Stimulated activated CD8-positive, alpha-beta memory T cell treated with anti-CD3 and anti-CD28 coated beads, Interleukin-4, amount 100 ng/mL, for 48 hours (primary cell): ENCODE measurements around the gene CA12.
"Not testable (repeated sequence)": the region's sequence is repeated elsewhere in the genome, so short reads cannot be mapped to it uniquely, and the experiment has no call there.

Experiments
- DNase-seq: peaks from one replicate; pipeline ENCODE4 v3.0.0-alpha.2; 2020

The CA12 gene

DNA sequence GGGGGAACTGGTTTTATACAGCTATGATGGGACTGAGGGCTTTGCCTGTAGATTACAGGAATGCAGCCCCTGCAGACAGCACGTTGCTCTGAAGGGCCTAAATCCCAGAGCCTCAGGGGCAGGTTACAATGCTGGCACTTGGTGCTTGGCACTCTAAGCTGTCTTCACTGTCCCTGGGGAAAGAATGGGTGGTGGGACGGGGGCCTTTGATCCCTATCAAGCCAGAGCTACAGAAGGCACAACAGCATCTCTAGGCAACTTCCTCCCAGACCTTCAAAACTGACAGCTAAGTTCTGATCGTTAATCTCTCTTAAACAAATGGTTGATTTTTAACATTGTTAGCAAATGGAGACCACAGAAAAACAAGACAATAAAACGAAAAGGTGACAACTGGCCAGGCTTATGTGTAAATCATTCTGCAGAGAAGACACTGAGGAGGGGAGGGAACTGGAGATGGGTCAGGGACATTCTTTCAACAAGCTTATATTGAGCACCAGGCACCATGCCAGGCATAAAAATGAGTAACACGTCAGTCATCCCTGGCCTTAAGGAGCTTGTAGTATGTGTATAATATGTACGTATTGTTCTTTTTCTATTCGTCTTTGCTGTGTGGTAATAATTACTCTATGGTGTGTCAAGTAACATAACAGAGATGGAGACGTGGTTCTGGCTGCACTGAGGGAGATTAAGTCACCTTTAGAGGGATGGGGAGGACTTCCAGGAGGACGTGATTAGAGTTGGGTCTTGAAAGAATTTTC, 49.1 kb downstream of the CA12 start:
- no peak for DNase-seq

GRCh38 chr15:63331456-63331855, 50.2 kb downstream of the CA12 start:
- peak; percentile 41 for DNase-seq

DNA sequence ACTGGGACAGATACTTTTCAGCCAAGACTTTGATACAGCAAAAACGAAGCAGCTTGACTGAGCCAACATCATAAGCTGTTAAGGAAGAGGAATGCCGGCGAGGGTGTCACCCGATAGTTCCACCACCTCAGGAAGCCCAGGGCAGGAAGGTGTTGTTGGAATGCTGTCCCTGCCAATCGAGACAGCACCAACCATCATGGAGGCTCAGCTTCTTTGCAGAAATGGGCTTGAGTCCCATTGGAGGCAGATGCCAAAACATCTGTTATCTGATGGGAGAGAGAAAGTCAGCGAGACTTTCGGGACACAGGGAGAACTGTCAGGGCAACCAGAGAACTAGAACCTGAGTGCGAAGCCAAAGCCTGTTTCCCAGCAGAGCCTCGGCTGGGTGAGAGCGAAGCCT, 50.7 kb downstream of the CA12 start:
- no peak for DNase-seq

DNA sequence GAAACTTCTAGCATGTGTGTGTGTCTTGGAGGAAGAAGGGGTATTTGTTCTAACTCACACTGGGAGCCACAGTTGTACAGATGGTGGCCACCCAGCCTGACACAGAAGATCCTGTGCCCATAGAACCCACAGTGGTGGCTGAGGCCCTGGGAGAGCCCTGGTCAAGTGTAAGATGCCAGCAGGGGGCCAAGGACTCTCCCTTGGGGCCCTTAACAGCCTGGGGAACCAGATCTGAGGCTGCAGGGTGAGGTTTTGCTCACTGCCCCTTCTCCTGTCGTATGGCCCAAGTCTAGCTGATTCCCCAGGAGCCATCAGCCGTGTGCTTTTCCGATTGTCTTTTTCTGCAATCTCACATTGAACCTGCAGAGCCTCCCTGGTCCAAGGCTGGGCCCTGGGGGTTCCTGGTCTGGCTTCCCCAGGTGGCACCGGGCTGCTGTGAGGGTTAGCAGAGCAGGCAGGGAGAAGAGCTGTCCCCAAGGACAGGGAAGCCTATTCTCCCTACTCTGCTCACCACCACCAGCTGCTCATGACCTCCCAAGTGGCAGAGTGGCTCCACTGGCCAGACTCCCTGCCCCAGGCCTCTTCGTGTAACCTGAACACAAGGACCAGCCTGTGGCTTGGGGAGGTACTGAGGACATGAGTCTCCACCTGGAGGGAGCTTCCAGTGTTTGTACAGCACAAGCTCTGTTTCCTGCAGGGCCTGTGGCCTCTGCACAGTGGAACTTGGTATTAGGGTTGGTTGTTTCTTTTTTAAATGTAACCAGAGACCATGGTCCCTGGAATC, 51.9 kb downstream of the CA12 start:
- DNase-seq: no peak

DNA sequence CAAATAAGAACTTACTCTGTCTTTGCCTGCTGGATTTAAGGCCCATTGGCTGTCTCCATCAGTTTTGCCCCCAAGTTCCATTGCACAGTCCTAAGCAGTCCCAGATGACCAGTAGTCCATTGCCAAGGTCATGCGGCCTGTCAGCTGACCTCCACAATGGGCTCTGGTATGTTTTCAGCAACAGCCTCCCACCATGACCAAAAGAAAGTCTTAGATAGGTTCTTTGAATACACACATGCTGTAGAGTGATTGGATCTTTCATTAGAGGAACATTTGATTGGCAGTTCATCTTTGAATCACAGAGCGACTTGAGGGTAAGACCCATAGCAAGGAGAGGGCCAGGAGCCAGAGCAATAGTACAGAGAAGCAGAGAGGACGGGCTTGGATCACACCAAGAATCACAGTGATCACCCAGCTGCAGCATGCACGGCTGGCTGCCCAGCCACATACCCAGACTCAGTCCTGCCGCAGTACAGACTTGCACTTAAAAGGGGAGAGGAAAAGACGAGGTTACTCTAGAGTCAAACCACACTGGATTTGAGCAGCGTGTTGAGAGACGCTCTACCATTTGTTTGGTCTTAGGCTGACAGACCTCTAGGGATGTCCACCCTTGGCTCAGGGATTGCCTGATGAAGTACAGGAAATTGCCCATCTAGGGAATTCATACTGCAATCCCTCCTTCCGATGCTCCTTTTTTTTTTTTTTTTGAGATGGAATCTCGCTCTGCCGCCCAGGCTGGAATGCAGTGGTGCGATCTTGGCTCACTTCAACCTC, 53.8 kb downstream of the CA12 start:
- no peak for DNase-seq

GRCh38 chr15:63324770-63325169, 56.9 kb downstream of the CA12 start:
- DNase-seq: peak; percentile 47

DNA sequence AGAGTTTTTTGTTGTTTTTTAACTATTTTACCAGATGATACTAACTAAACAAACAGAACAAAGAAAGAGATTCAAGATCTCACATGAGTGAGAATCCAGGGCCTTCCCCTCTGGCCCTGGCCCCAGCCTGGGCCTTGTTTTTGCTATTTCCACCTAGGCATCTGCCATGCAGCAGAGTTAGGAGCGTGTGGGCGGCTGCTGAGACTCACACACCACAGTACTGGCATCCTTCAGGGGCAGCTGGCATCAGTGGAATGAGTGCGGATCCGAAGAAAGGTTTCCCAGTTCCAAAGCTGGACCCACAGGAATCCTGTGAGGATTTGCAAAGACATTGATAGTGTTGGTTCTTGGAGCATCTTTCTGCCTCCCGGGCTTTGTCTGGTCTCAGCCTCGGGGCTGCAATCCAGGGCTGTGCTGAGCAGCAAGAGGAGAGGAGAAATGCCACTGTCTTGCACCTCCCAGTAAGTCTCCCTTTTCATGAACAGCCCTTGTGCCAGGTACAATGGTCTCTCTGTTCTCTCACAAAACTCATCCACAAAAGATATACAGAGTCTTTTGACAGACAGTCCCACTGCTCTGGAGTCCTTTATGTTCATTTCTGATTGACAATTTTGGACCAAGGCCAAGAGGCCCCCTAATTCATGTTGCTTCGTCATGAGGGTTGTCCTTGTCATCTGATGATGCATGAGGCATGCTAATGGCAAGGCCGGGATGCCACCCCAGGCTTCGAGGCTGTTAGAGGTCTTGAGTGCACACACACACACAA, 57.7 kb downstream of the CA12 start:
- peak; percentile 37 for DNase-seq

DNA sequence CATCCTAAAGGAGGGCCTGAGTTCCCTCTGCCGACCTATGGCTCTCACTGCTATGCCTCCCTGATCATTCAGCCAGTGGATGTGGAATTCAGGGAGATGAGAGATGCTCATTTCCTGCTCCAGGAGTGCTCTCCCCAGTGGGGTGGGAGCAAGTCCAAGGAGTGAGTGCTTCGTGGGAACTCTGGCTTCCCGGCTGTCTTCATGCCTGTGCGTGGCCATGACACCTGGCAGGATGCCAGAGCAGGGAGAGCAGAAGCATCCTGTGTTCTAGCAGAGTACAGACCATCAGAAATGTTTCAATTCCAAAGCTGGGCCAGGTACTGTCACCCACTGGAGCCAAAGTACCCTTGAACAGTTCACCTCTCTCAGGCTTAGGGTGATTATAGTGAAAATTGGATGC, 59.1 kb downstream of the CA12 start:
- no peak for DNase-seq

- DNase-seq: no peak
Measured at GRCh38 chr15:63321462-63321861, 60.2 kb downstream of the CA12 start.

- not testable (repeated sequence) for DNase-seq
Measured at GRCh38 chr15:63320981-63321380, 60.7 kb downstream of the CA12 start.

GRCh38 chr15:63320446-63320845, 61.2 kb downstream of the CA12 start:
- DNase-seq: not testable (repeated sequence)

- DNase-seq: no peak
Measured at GRCh38 chr15:63319065-63319464, 62.6 kb downstream of the CA12 start.

GRCh38 chr15:63318344-63318743, 63.3 kb downstream of the CA12 start:
- DNase-seq: no peak

GRCh38 chr15:63314409-63314808, 67.2 kb downstream of the CA12 start:
- DNase-seq: no peak

DNA sequence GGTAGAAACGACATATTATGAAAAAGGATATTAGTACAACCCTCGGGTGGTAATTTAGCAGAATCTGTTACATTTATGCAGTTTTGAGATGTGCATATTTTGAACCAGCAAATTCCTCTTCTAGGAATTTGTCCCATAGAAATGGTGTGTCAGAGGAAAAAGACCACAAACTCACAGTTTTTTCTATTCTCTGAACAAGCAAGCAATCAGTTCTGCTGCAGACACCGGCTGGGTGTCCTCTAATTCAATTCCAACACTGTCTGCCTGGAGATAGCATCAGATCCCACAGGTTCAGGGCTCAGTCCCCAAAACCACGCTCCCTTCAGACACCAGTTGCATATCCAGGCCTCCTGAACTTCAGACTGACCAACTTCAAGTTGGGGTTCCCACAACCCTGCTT, 67.8 kb downstream of the CA12 start:
- DNase-seq: no peak

GRCh38 chr15:63312286-63312685, 69.4 kb downstream of the CA12 start:
- no peak for DNase-seq

GRCh38 chr15:63310646-63311045, 71.0 kb downstream of the CA12 start:
- DNase-seq: no peak

GRCh38 chr15:63308947-63309346, 72.7 kb downstream of the CA12 start:
- DNase-seq: no peak

DNA sequence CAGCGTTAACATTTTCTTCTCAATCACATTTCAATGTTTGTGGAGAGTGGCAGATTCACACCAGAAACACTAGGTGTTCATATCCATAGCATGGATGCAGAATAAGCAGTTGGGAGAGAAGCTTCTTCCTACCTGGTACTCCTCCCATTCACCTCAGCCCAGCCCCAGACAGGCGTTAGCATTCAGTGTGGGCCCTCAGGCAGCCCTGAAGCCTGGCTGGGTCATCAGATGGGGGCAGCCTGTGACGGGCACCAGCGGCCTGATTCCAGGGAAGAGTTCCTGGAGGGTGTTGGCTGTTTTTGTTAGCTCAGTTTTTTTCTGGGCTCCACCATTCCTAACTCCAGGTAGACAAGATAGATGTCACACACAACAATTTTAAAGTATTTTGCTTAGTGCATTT, 73.2 kb downstream of the CA12 start:
- no peak for DNase-seq

DNA sequence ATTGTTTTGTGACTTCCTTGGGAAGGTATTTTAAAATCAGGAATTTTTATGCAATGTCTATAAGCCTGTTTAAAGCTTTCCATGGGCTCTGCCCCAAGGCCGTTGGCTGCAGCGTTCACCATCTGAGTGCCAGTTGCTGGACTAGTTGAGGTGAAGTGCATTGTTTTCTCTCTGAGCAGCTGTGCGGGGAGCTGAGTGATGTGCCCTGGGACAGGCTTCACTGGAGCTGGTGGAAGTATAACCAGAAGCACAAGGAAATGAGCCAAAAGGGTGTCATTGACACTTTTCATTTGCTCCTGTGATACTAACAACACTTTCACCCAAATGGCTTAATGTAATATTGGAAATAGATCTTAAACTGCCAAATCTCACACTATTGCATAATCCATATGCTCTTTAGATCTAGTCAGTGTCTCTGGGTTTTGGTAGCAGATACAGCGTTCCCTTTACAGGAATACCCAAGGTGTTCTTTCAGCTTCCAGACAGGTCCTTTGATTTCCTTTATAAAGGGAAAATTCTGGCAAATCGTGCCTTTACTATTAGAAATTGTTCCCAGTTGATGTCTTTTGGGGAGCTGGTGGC, 75.1 kb downstream of the CA12 start:
- no peak for DNase-seq

GRCh38 chr15:63305260-63305659, 76.4 kb downstream of the CA12 start:
- DNase-seq: no peak

DNA sequence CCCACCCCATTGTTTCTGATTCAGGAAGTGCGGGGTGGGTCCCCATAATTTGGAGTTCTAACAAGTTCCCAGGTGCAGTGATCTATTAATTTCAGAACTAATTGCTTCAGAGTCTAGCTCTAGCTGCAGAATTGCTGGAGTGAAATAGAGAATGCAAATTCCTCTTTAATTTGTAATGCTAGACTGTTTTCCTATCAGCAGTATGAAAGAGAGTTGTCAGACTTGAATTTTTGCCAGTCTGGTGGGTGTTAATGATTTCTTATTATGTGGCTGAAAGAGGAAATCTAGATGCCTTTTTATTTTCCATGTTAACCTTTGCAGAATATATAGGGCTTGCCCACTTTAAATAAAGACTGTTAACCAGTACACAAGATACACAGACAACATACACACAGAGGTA, 80.6 kb downstream of the CA12 start:
- DNase-seq: no peak
